Stimulated activated CD4-positive, alpha-beta T cell treated with anti-CD3 and anti-CD28 coated beads, Interleukin-4, amount 100 ng/mL, for 4 hours (primary cell): ENCODE data around the gene MAB21L1.

Experiments
- DNase-seq, 2 experiments: peaks; one replicate each; pipeline ENCODE4 v3.0.0-alpha.2; 2020

The MAB21L1 gene

GRCh38 chr13:35479038-35479492, 2.6 kb upstream of the MAB21L1 start:
- no peak for DNase-seq

- no peak for DNase-seq
These were observed 2.0 kb upstream of the MAB21L1 start for GRCh38 chr13:35478271-35479037.

GRCh38 chr13:35477386-35477946, 977 bp upstream of the MAB21L1 start:
- DNase-seq = no peak

- DNase-seq = no peak
These were observed 1.1 kb downstream of the MAB21L1 start for GRCh38 chr13:35475212-35475959.

GRCh38 chr13:35474496-35475211, 1.8 kb downstream of the MAB21L1 start:
- DNase-seq = no peak

- no peak for DNase-seq
These were observed 2.7 kb downstream of the MAB21L1 start for GRCh38 chr13:35473802-35474201.

- no peak for DNase-seq
These were observed 3.2 kb downstream of the MAB21L1 start for GRCh38 chr13:35473206-35473775.

- DNase-seq = no peak
These were observed 4.1 kb downstream of the MAB21L1 start for GRCh38 chr13:35472323-35472881.

- DNase-seq = no peak
These were observed 4.7 kb downstream of the MAB21L1 start for GRCh38 chr13:35471706-35472322.

GRCh38 chr13:35470671-35471661, 5.5 kb downstream of the MAB21L1 start:
- DNase-seq = no peak

GRCh38 chr13:35469806-35470525, 6.5 kb downstream of the MAB21L1 start:
- DNase-seq = no peak

GRCh38 chr13:35468195-35468594, 8.3 kb downstream of the MAB21L1 start:
- DNase-seq = no peak

GRCh38 chr13:35465371-35465770, 11.1 kb downstream of the MAB21L1 start:
- DNase-seq = no peak

- no peak for DNase-seq
These were observed 16.4 kb downstream of the MAB21L1 start for GRCh38 chr13:35460061-35460460.

- DNase-seq = no peak
These were observed 19.2 kb downstream of the MAB21L1 start for GRCh38 chr13:35457258-35457657.

GRCh38 chr13:35455022-35455421, 21.5 kb downstream of the MAB21L1 start:
- no peak for DNase-seq

- DNase-seq = no peak
These were observed 26.7 kb downstream of the MAB21L1 start for GRCh38 chr13:35449821-35450220.

GRCh38 chr13:35448465-35448864, 28.0 kb downstream of the MAB21L1 start:
- DNase-seq = no peak
